GM12801 (cell line): Measurements from ENCODE around the gene TRPM1.

Source experiments
- CTCF ChIP-seq: IDR thresholded peaks from one replicate; pipeline ENCODE4 v1.5.1; 2011; ENCODE audit warnings: control low read depth; ENCODE audit not compliant: insufficient read length; ENCODE audit errors: extremely low read depth

Gene TRPM1

GRCh38 chr15:31012455-31012854 is 89.1 kb downstream of the TRPM1 start:
- TF ChIP-seq CTCF: no peak

- TF ChIP-seq CTCF: no peak
These were observed 91.5 kb downstream of the TRPM1 start for GRCh38 chr15:31010036-31010435.

- TF ChIP-seq CTCF: no peak
These were observed 95.9 kb downstream of the TRPM1 start for GRCh38 chr15:31005660-31006059.

GRCh38 chr15:31004220-31004733 is 97.2 kb downstream of the TRPM1 start:
- TF ChIP-seq CTCF: no peak

GRCh38 chr15:31001702-31002101 is 99.8 kb downstream of the TRPM1 start:
- TF ChIP-seq CTCF: no peak

GRCh38 chr15:30999729-31000128 is 101.8 kb downstream of the TRPM1 start:
- no peak for TF ChIP-seq CTCF

GRCh38 chr15:30997270-30997669 is 104.3 kb downstream of the TRPM1 start:
- TF ChIP-seq CTCF: no peak
